Stimulated activated CD8-positive, alpha-beta memory T cell treated with anti-CD3 and anti-CD28 coated beads, Interleukin-15, amount 100 ng/mL, for 1 hour (primary cell): ENCODE measurements around the gene ZNF862.
A peak's percentile ranks its signal among the peaks of the same experiment; 100 is the strongest.

ENCODE experiments used
- DNase-seq: peaks from one replicate; pipeline ENCODE4 v3.0.0-alpha.2; 2020; ENCODE audit warnings: low read depth

The ZNF862 gene

GRCh38 chr7:149838224-149838991, at the start of gene ZNF862:
Gene ZNF862, plus strand, starts transcription at chr7:149838375. Its CDS starts 237 bp downstream, at chr7:149838612.
- DNase-seq = peak; percentile 89

GRCh38 chr7:149789101-149789500, 49.1 kb upstream of the ZNF862 start:
- no peak for DNase-seq

- no peak for DNase-seq
Observed at GRCh38 chr7:149790146-149790548, 48.0 kb upstream of the ZNF862 start.

- no peak for DNase-seq
Observed at GRCh38 chr7:149790754-149791360, 47.3 kb upstream of the ZNF862 start.

GRCh38 chr7:149791411-149792219, 46.6 kb upstream of the ZNF862 start:
- no peak for DNase-seq

GRCh38 chr7:149792220-149792595, 46.0 kb upstream of the ZNF862 start:
- no peak for DNase-seq

GRCh38 chr7:149793261-149793660, 44.9 kb upstream of the ZNF862 start:
- no peak for DNase-seq

- no peak for DNase-seq
Observed at GRCh38 chr7:149794661-149795060, 43.5 kb upstream of the ZNF862 start.

- DNase-seq = no peak
Observed at GRCh38 chr7:149795126-149795525, 43.0 kb upstream of the ZNF862 start.

- no peak for DNase-seq
Observed at GRCh38 chr7:149796287-149796860, 41.8 kb upstream of the ZNF862 start.

GRCh38 chr7:149797771-149798170, 40.4 kb upstream of the ZNF862 start:
- no peak for DNase-seq

- peak; percentile 48 for DNase-seq
Observed at GRCh38 chr7:149799397-149800168, 38.6 kb upstream of the ZNF862 start.

- no peak for DNase-seq
Observed at GRCh38 chr7:149800169-149800555, 38.0 kb upstream of the ZNF862 start.

- DNase-seq = no peak
Observed at GRCh38 chr7:149801002-149801566, 37.1 kb upstream of the ZNF862 start.

GRCh38 chr7:149801816-149802215, 36.4 kb upstream of the ZNF862 start:
- DNase-seq = no peak

- no peak for DNase-seq
Observed at GRCh38 chr7:149802966-149803365, 35.2 kb upstream of the ZNF862 start.

GRCh38 chr7:149803551-149804074, 34.6 kb upstream of the ZNF862 start:
- DNase-seq = no peak

- no peak for DNase-seq
Observed at GRCh38 chr7:149804106-149804505, 34.1 kb upstream of the ZNF862 start.

- DNase-seq = no peak
Observed at GRCh38 chr7:149806726-149807125, 31.4 kb upstream of the ZNF862 start.

- DNase-seq = no peak
Observed at GRCh38 chr7:149808311-149808710, 29.9 kb upstream of the ZNF862 start.

GRCh38 chr7:149809215-149809614, 29.0 kb upstream of the ZNF862 start:
- DNase-seq = no peak
